EL (cell line): ENCODE results near the gene NUDCD3.

Experiments used
- DNase-seq: peaks from one replicate; pipeline ENCODE4 v3.0.0-alpha.2; 2016

NUDCD3 gene

GRCh38 chr7:44381494-44382220, 108.8 kb downstream of the NUDCD3 start:
- no peak for DNase-seq

- DNase-seq: peak; percentile 73
Measured at GRCh38 chr7:44380831-44381493, 109.5 kb downstream of the NUDCD3 start.

- no peak for DNase-seq
Measured at GRCh38 chr7:44380189-44380830, 110.1 kb downstream of the NUDCD3 start.

- DNase-seq: peak; percentile 41
Measured at GRCh38 chr7:44379366-44380188, 110.9 kb downstream of the NUDCD3 start.

GRCh38 chr7:44378744-44379143, 111.7 kb downstream of the NUDCD3 start:
- peak; percentile 96 for DNase-seq

GRCh38 chr7:44377681-44378421, 112.6 kb downstream of the NUDCD3 start:
- no peak for DNase-seq

GRCh38 chr7:44377134-44377463, 113.4 kb downstream of the NUDCD3 start:
- no peak for DNase-seq

GRCh38 chr7:44376429-44377133, 113.9 kb downstream of the NUDCD3 start:
- no peak for DNase-seq

GRCh38 chr7:44375926-44376342, 114.5 kb downstream of the NUDCD3 start:
- no peak for DNase-seq

- DNase-seq: no peak
Measured at GRCh38 chr7:44375236-44375699, 115.2 kb downstream of the NUDCD3 start.

- DNase-seq: no peak
Measured at GRCh38 chr7:44374007-44374763, 116.3 kb downstream of the NUDCD3 start.

GRCh38 chr7:44373418-44373740, 117.1 kb downstream of the NUDCD3 start:
- no peak for DNase-seq

GRCh38 chr7:44372560-44373417, 117.7 kb downstream of the NUDCD3 start:
- peak; percentile 56 for DNase-seq

GRCh38 chr7:44368885-44369284, 121.6 kb downstream of the NUDCD3 start:
- peak; percentile 57 for DNase-seq

GRCh38 chr7:44368455-44368854, 122.0 kb downstream of the NUDCD3 start:
- no peak for DNase-seq

GRCh38 chr7:44367475-44368043, 122.9 kb downstream of the NUDCD3 start:
- DNase-seq: no peak

GRCh38 chr7:44366986-44367385, 123.5 kb downstream of the NUDCD3 start:
- DNase-seq: no peak

- DNase-seq: no peak
Measured at GRCh38 chr7:44353668-44354067, 136.8 kb downstream of the NUDCD3 start.
